ENCODE measurements around the gene FILIP1. TPM values are rescaled to one million over a fixed set of nuclear protein-coding genes. Genes with fewer than 3 reads are reported as not detected.
A peak's percentile ranks its signal among the peaks of the same experiment; 100 is the strongest.

Gene FILIP1
- total and polyA plus RNA-seq, 2 of the 8 experiments (the other 6 are each of a cell fraction or from before 2014, with no cell fraction given) = 2.4 to 5.7 TPM

DNA sequence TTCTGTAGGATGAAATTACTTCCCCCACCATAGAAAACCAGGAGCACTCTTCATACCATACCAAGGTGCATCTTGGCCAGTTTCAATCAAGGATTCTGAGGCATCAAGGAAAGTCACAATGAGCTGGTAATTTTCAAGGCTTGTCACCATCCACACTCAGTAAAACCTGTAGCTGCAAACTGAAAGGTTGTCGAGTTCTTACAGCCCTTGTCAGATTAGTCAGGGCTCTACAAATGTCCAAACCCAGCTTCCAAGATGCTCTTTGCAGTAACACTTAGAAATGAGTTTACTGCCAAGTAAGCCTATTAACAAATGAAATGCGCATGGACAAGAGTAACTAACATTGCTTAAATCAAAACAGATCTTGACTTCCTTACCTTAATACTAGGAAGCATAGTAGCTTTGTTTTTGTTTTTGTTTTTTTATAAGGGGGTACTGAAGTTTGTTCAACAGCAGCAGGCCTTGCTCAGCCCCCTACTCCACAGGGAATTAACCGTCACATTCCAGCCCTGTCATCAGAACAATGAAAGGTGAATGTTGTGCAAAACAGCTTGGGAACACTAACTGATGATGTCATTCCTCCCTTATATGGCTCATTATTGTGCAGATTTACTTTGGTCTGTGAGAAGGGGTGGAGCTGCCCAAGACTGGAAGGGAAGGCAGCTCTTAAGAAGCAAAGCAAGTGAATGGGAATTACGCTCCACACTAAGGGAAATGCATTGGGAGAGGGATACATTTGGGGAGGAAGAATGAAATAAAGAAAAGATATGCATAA is 159.1 kb downstream of the FILIP1 start:
- peaks cover 0 to 24% (median 12%) of the 10 kb centered on the region in 4 experiments; a peak in 5 of 7 replicates for H3K4me1 ChIP-seq (replicated peaks in 1 of 4; ENCODE audit: control insufficient read depth in 3 of 4, insufficient read depth in 4 of 4, low read length in 3 of 4)
- H3K79me1 ChIP-seq (ENCODE audit: low read depth, low read length) = no peaks in the 10 kb centered on the region
- H3K27me3 ChIP-seq (replicated peaks in 1 of 4; ENCODE audit: control insufficient read depth in 3 of 4, extremely low read depth in 1 of 4, insufficient read depth in 3 of 4, low read length in 3 of 4) = no peaks in the 10 kb centered on the region
- H4K8ac ChIP-seq (ENCODE audit: extremely low read depth, insufficient read depth, low read length) = no peak overlapping the region
- peak overlapping the region; percentile 90 for H4K5ac ChIP-seq (ENCODE audit: insufficient read length, low read depth, low read length)
- peak overlapping the region; percentile 57 for H2BK120ac ChIP-seq (replicated peaks; ENCODE audit: low read depth, low read length)
- H3K79me2 ChIP-seq (ENCODE audit: control insufficient read depth in 1 of 2, insufficient read depth in 2 of 2, low read length in 2 of 2) = peaks cover 0 to 10% of the 10 kb centered on the region in 2 experiments; a peak in 1 of 4 replicates
- no peak overlapping the region for H3K23ac ChIP-seq (ENCODE audit: insufficient read length)
- no peaks in the 10 kb centered on the region for H3K23me2 ChIP-seq (ENCODE audit: low read depth, low read length)
- 0% methylated on average over 4 of the region's 4 CpGs; no CpG with 5 or more reads in 1 of the 2 experiments for WGBS, 2 experiments (ENCODE audit: extremely low coverage in 1 of 2, insufficient coverage in 1 of 2, insufficient read length in 1 of 2, insufficient replicate concordance in 2 of 2, low coverage in 1 of 2, low lambda C conversion rate in 2 of 2, missing lambda C conversion rate in 1 of 2)
- H2AK5ac ChIP-seq (ENCODE audit: low read depth, low read length) = peak overlapping the region; percentile 14; the same call in 1 of the 2 replicates
- H3K9me3 ChIP-seq (ENCODE audit: insufficient read depth in 2 of 2, low read depth in 1 of 2, low read length in 1 of 2) = no peaks in the 10 kb centered on the region
- peak overlapping the region; percentile 46; the same call in 1 of the 2 replicates for H2BK12ac ChIP-seq (ENCODE audit: low read depth, low read length)
- POLR2A ChIA-PET (ENCODE audit: partially characterized antibody) = interaction anchor here (0.9 to 2.6 kb wide), 13 partner anchors 8 to 269 kb away, joined by 3 to 14 read pairs (median 4); no protein-coding TSS in a partner anchor
- H3K4ac ChIP-seq (replicated peaks; ENCODE audit: insufficient read length, low read depth, low read length) = no peak overlapping the region
- H3K36me3 ChIP-seq (ENCODE audit: control insufficient read depth in 2 of 4, insufficient read depth in 4 of 4, low read length in 3 of 4) = peaks cover 0 to 11% (median 0%) of the 10 kb centered on the region in 4 experiments; a peak in 1 of 8 replicates
- H3K27ac ChIP-seq (ENCODE audit: low read depth, low read length) = peak overlapping the region; percentile 87
- FAIRE-seq (peak; percentile 100), DNase-seq (ENCODE audit: low read depth in 1 of 2, low spot score in 2 of 2) (peak; percentile 59 to 82)
- peak overlapping the region; percentile 6 to 53 (median 26); a peak in 6 of 8 replicates for H3K4me3 ChIP-seq (ENCODE audit: extremely low read depth in 1 of 4, insufficient read depth in 2 of 4, low read depth in 3 of 4, low read length in 4 of 4)
- H2BK20ac ChIP-seq (ENCODE audit: low read length) = no peak overlapping the region
- H3K4me2 ChIP-seq (ENCODE audit: insufficient read depth in 1 of 2, low read depth in 2 of 2, low read length in 2 of 2) = peak overlapping the region; percentile 66 to 83
- no peaks in the 10 kb centered on the region for H4K20me1 ChIP-seq (replicated peaks in 1 of 2; ENCODE audit: control insufficient read depth in 1 of 2, insufficient read depth in 2 of 2, low read length in 2 of 2)
- H2BK15ac ChIP-seq (ENCODE audit: low read length) = no peak overlapping the region
- no peak overlapping the region for H4K91ac ChIP-seq (replicated peaks; ENCODE audit: insufficient read length, low read length)
- H3K18ac ChIP-seq (ENCODE audit: extremely low read depth, low read length) = peak overlapping the region; percentile 2; the same call in 1 of the 2 replicates
- CTCF ChIA-PET (ENCODE audit: partially characterized antibody) = interaction anchor here (0.6 to 1.8 kb wide), 10 partner anchors 12 to 1205 kb away, joined by 3 to 7 read pairs (median 4); no protein-coding TSS in a partner anchor
- H2BK5ac ChIP-seq (ENCODE audit: low read depth, low read length) = peak overlapping the region; percentile 85
- no peak overlapping the region for H3K14ac ChIP-seq (ENCODE audit: insufficient read length)
- peak overlapping the region; percentile 43 to 75 (median 70) for H3K9ac ChIP-seq (replicated peaks in 1 of 4; ENCODE audit: extremely low read depth in 1 of 4, low read depth in 3 of 4, low read length in 3 of 4)
- no peak overlapping the region for H2AFZ ChIP-seq (ENCODE audit: low read length)
- H3K56ac ChIP-seq (replicated peaks; ENCODE audit: insufficient read length, low read depth, low read length) = no peak overlapping the region
- no peak for TF ChIP-seq CTCF (IDR thresholded peaks at IDR 0.05; ENCODE audit: control extremely low read depth in 1 of 3, insufficient read depth in 1 of 3, low read depth in 1 of 3, low read length in 3 of 3)
- no peak for TF ChIP-seq ZNF274 (IDR thresholded peaks at IDR 0.05; ENCODE audit: borderline replicate concordance, extremely low read depth, low read length)
- TF ChIP-seq CBX5 (IDR thresholded peaks at IDR 0.05; ENCODE audit: low read depth, low read length) = no peak
- TF ChIP-seq BRCA1 (IDR thresholded peaks at IDR 0.05; ENCODE audit: low read depth, low read length) = no peak
- TF ChIP-seq, protein P1, sequence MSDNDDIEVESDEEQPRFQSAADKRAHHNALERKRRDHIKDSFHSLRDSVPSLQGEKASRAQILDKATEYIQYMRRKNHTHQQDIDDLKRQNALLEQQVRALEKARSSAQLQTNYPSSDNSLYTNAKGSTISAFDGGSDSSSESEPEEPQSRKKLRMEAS (IDR thresholded peaks at IDR 0.05) = 0 out of 2 replicates have a peak, but pooled peaks have one; percentile 27
- peak; percentile 91 for TF ChIP-seq NANOG (IDR thresholded peaks at IDR 0.05; ENCODE audit: insufficient read depth, low read depth, low read length, poor library complexity, severe bottlenecking)
- peak; percentile 85; the same call in 1 of the 2 replicates for TF ChIP-seq POU5F1 (IDR thresholded peaks at IDR 0.05; ENCODE audit: low read depth, low read length)
- TF ChIP-seq CBX8 (IDR thresholded peaks at IDR 0.05; ENCODE audit: borderline replicate concordance, low read depth, low read length) = no peak

Data from H1 (cell line).